Peyer's patch (tissue), 4 donors: Measurements from ENCODE around the gene RIMBP2.

Experiments
- CTCF ChIP-seq, 6 experiments: fragments of 450-650 bp in 4 of 6; fragments of 200-600 bp in 2 of 6; sonication (generic) in 1 of 6; IDR thresholded peaks; one replicate each; pipeline ENCODE4 v1.5.1; 2017 to 2019; ENCODE audit warnings: antibody characterized with exemption in 6 of 6, mild to moderate bottlenecking in 3 of 6, moderate library complexity in 1 of 6
- POLR2A ChIP-seq, 2 donors: fragments of 450-650 bp; IDR thresholded peaks; one replicate each; pipeline ENCODE4 v1.5.1; 2017; ENCODE audit warnings: antibody characterized with exemption in 2 of 2, mild to moderate bottlenecking in 2 of 2, moderate library complexity in 2 of 2

- TF ChIP-seq CTCF (IDR thresholded peaks at IDR 0.05): no peak
- no peak for TF ChIP-seq POLR2A (IDR thresholded peaks at IDR 0.05)
These were observed 109.9 kb downstream of the RIMBP2 start for GRCh38 chr12:130606231-130606630.
